Keratinocyte (primary cell): ENCODE measurements around the gene IQGAP3. TPM values are rescaled to one million over a fixed set of nuclear protein-coding genes. Genes with fewer than 3 reads are reported as not detected.

Experiments
- DNase-seq: peaks from one replicate; pipeline ENCODE4 v3.0.0-alpha.2; 2011; ENCODE audit warnings: low read depth, missing footprints, low spot score
- FAIRE-seq: peaks from 2 replicates; lab custom pipeline; 2011; peaks lifted over from hg19 to GRCh38; lab: Jason Lieb, UNC
- H2AFZ ChIP-seq: 2 replicates; pipeline ENCODE4 v1.6.0; 2012; ENCODE audit warnings: low read length, control low read depth, inconsistent platforms; ENCODE audit not compliant: control insufficient read depth
- H3K27ac ChIP-seq: 2 replicates; pipeline ENCODE4 v1.5.1; 2011; ENCODE audit warnings: low read length; ENCODE audit not compliant: control insufficient read depth, insufficient read depth
- H3K27me3 ChIP-seq: 3 replicates; pipeline ENCODE4 v1.6.0; 2011; ENCODE audit warnings: low read length; ENCODE audit not compliant: control insufficient read depth, insufficient read depth; ENCODE audit errors: extremely low read depth
- H3K36me3 ChIP-seq, 2 experiments: 2 replicates in 1 of 2; 3 replicates in 1 of 2; pipeline ENCODE4 v1.5.1; 2011; ENCODE audit warnings: low read length in 2 of 2, mild to moderate bottlenecking in 1 of 2; ENCODE audit not compliant: control insufficient read depth in 2 of 2, insufficient read depth in 2 of 2; ENCODE audit errors: extremely low read depth in 1 of 2
- H3K4me1 ChIP-seq: 3 replicates; pipeline ENCODE4 v1.5.1; 2011; ENCODE audit warnings: low read length; ENCODE audit not compliant: control insufficient read depth, insufficient read depth; ENCODE audit errors: extremely low read depth
- H3K4me2 ChIP-seq: 3 replicates; pipeline ENCODE4 v1.6.0; 2011; ENCODE audit warnings: low read depth, low read length; ENCODE audit not compliant: control insufficient read depth, insufficient read depth; ENCODE audit errors: extremely low read depth
- H3K4me3 ChIP-seq, 3 experiments: fragments of 200-600 bp in 1 of 3; sonication (generic) in 1 of 3; 2 replicates in 2 of 3; 3 replicates in 1 of 3; pipeline ENCODE4 v1.5.1; 2011 to 2016; ENCODE audit warnings: low read length in 3 of 3, mild to moderate bottlenecking in 3 of 3, control low read depth in 2 of 3, inconsistent platforms in 1 of 3, low read depth in 1 of 3, mixed read lengths in 1 of 3, mixed run types in 1 of 3, moderate library complexity in 1 of 3; ENCODE audit not compliant: control insufficient read depth in 2 of 3, insufficient read depth in 2 of 3; ENCODE audit errors: extremely low read depth in 1 of 3
- H3K79me2 ChIP-seq: 2 replicates; pipeline ENCODE4 v1.6.0; 2012; ENCODE audit warnings: low read length; ENCODE audit not compliant: control insufficient read depth, insufficient read depth
- H3K9ac ChIP-seq: 3 replicates; pipeline ENCODE4 v1.6.0; 2011; ENCODE audit warnings: low read length; ENCODE audit not compliant: control insufficient read depth, insufficient read depth; ENCODE audit errors: extremely low read depth
- H3K9me1 ChIP-seq: 3 replicates; pipeline ENCODE4 v1.6.0; 2011; ENCODE audit warnings: low read length; ENCODE audit not compliant: control insufficient read depth, insufficient read depth; ENCODE audit errors: extremely low read depth
- H3K9me3 ChIP-seq: 2 replicates; pipeline ENCODE4 v1.5.1; 2012; ENCODE audit warnings: low read depth, low read length; ENCODE audit not compliant: control insufficient read depth
- H4K20me1 ChIP-seq: 3 replicates; pipeline ENCODE4 v1.6.0; 2011; ENCODE audit warnings: low read length; ENCODE audit not compliant: control insufficient read depth, insufficient read depth; ENCODE audit errors: extremely low read depth
- EZH2 ChIP-seq: IDR thresholded peaks from one replicate; pipeline ENCODE4 v1.6.1; 2012; ENCODE audit warnings: inconsistent platforms, mild to moderate bottlenecking, low read length, moderate library complexity
- dilution Hi-C: fragments of 300-500 bp; cut with MboI; formaldehyde crosslinking; loops from one replicate; pipeline ENCODE4 v1.7.0; 2020; ENCODE audit warnings: low sequenced_read_pairs; ENCODE audit not compliant: extremely low pct_ligation_motif_present
- polyA plus RNA-seq, 5 experiments: library from polyadenylated mRNA; depleted of rRNA in 3 of 5; stranded (reverse) in 3 of 5; stranded (forward) in 1 of 5; unstranded in 1 of 5; fragments of >200 nt; gene quantifications; 1 replicate in 1 of 5; 2 replicates in 3 of 5; 3 replicates in 1 of 5; pipeline versions ENCODE4 v1.2.1 to v1.2.3, GENCODE V29; 2011 to 2012; ENCODE audit warnings: missing spikeins in 2 of 5, low read depth in 1 of 5, low replicate concordance in 1 of 5
- TF ChIP-seq, protein P1 (sequence below), 3 experiments: IDR thresholded peaks in 1 of 3; conservative IDR thresholded peaks in 1 of 3; optimal IDR thresholded peaks in 1 of 3; 2 replicates in 2 of 3; 3 replicates in 1 of 3; pipeline versions ENCODE3 to v1.5.1; 2011; ENCODE audit warnings: low read length in 3 of 3, mild to moderate bottlenecking in 3 of 3, moderate library complexity in 2 of 3, control low read depth in 1 of 3, inconsistent platforms in 1 of 3; ENCODE audit not compliant: insufficient read depth in 2 of 3; ENCODE audit errors: extremely low read depth in 1 of 3

IQGAP3 gene
- polyA plus RNA-seq, 1 donor (not counting 4 experiments of a cell fraction or from before 2014, with no cell fraction given), result 5.3 TPM

DNA sequence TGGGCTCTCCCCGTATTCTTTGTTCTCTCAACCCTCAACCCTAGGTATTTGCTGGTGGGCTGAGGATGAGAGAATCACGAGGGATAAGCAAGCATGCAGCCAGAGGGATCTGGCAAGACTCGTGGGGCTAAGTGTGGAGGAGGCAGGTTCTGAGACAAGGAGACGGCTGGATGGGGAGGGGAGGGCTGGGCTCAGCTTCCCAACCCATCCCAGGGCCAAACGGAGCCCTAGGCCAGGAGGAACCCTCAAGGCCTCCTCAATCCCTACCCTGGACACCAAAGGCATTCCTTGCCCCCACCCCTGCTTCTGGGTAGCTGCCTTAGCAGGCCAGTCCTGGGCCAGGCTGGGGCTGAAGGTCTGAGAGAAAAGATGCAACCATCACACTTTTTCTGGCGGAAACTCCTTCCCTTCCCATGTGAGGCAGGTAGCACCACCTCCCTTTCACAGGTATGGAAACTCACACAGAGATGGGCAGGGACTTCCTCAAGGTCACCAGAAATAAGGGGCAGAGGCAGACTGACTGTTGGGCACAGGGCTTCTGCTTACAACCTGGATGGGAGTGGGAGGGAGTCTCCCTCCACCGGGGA is 78.0 kb downstream of the IQGAP3 start:
- H3K9me3 ChIP-seq, result no peaks in the 10 kb centered on the region
- no peak overlapping the region for H2AFZ ChIP-seq
- H3K27me3 ChIP-seq, result no peaks in the 10 kb centered on the region
- peaks cover 23% of the 10 kb centered on the region for H3K9me1 ChIP-seq
- peaks cover 50% of the 10 kb centered on the region for H3K4me1 ChIP-seq
- H3K9ac ChIP-seq, result no peak overlapping the region
- H3K27ac ChIP-seq, result no peak overlapping the region
- peaks cover 58% of the 10 kb centered on the region for H4K20me1 ChIP-seq
- DNase-seq (no peak), FAIRE-seq (no peak)
- no peak for TF ChIP-seq EZH2
- TF ChIP-seq, protein P1, sequence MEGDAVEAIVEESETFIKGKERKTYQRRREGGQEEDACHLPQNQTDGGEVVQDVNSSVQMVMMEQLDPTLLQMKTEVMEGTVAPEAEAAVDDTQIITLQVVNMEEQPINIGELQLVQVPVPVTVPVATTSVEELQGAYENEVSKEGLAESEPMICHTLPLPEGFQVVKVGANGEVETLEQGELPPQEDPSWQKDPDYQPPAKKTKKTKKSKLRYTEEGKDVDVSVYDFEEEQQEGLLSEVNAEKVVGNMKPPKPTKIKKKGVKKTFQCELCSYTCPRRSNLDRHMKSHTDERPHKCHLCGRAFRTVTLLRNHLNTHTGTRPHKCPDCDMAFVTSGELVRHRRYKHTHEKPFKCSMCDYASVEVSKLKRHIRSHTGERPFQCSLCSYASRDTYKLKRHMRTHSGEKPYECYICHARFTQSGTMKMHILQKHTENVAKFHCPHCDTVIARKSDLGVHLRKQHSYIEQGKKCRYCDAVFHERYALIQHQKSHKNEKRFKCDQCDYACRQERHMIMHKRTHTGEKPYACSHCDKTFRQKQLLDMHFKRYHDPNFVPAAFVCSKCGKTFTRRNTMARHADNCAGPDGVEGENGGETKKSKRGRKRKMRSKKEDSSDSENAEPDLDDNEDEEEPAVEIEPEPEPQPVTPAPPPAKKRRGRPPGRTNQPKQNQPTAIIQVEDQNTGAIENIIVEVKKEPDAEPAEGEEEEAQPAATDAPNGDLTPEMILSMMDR (optimal IDR thresholded peaks at IDR 0.05 in 1 of 3, IDR thresholded peaks at IDR 0.05 in 1 of 3, conservative IDR thresholded peaks at IDR 0.05 in 1 of 3; ENCODE audit: extremely low read depth in 1 of 3, insufficient read depth in 2 of 3, low read length in 3 of 3), result no peak
- no peak overlapping the region for H3K4me2 ChIP-seq
- H3K36me3 ChIP-seq, result peaks cover 12 to 35% of the 10 kb centered on the region in 2 experiments
- dilution Hi-C loops, result no loop called here
- no peak overlapping the region for H3K4me3 ChIP-seq
- peaks cover 97% of the 10 kb centered on the region for H3K79me2 ChIP-seq

DNA sequence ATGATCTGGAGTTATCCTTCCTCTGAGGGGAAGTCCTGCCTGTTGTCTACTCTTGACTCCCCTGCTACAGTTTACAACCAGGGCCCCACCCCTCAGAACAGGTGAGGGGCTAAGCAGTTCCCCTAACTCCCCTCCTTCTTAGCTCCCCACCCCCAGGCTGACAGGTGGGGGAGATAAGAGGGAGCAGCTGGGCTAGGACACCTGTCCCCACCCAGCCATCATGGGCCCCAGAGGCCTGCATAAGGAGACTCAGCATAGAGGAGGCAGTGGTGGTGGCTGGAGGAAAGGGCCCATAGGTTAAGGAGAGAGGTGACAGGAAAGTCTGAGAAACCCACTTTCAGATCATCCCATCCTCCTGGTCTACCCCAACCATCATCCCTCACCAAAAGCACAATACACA is 78.6 kb downstream of the IQGAP3 start:
- Histone ChIP-seq H3K4me1 (peaks cover 52% of the 10 kb centered on the region), H3K27me3 (no peaks in the 10 kb centered on the region), H3K9me1 (peaks cover 23% of the 10 kb centered on the region), H3K9me3 (no peaks in the 10 kb centered on the region), H3K4me2 (no peak overlapping the region), H3K4me3 (no peak overlapping the region), H3K27ac (no peak overlapping the region), H4K20me1 (peaks cover 56% of the 10 kb centered on the region), H2AFZ (no peak overlapping the region), H3K36me3 (peaks cover 12 to 35% of the 10 kb centered on the region in 2 experiments), H3K9ac (no peak overlapping the region), H3K79me2 (peaks cover 97% of the 10 kb centered on the region)
- dilution Hi-C loops, result no loop called here
- no peak for FAIRE-seq
- no peak for DNase-seq
- no peak for TF ChIP-seq EZH2
- TF ChIP-seq, protein P1 (optimal IDR thresholded peaks at IDR 0.05 in 1 of 3, IDR thresholded peaks at IDR 0.05 in 1 of 3, conservative IDR thresholded peaks at IDR 0.05 in 1 of 3; ENCODE audit: extremely low read depth in 1 of 3, insufficient read depth in 2 of 3, low read length in 3 of 3), result no peak
